ENCODE measurements around the gene NAALADL2.

DNA sequence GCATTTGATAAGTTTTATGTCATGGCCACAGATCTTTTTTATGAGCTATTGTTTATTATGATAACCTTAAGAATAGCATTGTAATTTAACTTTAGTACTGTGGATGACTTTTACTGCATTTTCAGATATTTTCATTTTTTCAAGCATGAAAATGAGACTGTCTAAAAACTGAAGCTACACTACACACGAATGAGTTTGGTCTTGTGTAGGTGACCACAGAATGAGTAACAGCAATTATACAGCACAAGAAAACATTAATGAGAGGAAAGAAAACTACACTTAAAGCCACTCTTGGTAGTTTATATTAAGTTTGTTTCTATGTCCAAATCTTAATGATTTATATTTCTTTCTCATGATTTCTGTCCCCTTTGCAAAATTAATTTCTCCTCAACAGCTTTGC is 809.2 kb downstream of the NAALADL2 start:
- no peak for TF ChIP-seq POLR2AphosphoS5 (IDR thresholded peaks at IDR 0.05; ENCODE audit: borderline replicate concordance, low read depth, low read length)
- no peak for TF ChIP-seq EZH2 (IDR thresholded peaks at IDR 0.05)
